ENCODE data around the gene MSANTD4. TPM values are rescaled to one million over a fixed set of nuclear protein-coding genes. Genes with fewer than 3 reads are reported as not detected.

Gene MSANTD4
- total RNA-seq, 4 donors from 2014 or later: 3.0 to 13.5 (median 6.7) TPM

GRCh38 chr11:106001304-106002012, 20.6 kb downstream of the MSANTD4 start:
- WGBS, 2 donors: 78 to 82% methylated on average over 4 of the region's 4 CpGs
- intact Hi-C loops (cut with DNase I): no loop called here
- no peak for DNase-seq
- H3K27ac ChIP-seq: no peak overlapping the region
- no peak for TF ChIP-seq POLR2A (IDR thresholded peaks at IDR 0.05)
- no peak for TF ChIP-seq CTCF (IDR thresholded peaks at IDR 0.05)
- H3K36me3 ChIP-seq: peaks cover 0 to 45% (median 1%) of the 10 kb centered on the region in 3 donors
- no peaks in the 10 kb centered on the region for H3K27me3 ChIP-seq
- H3K4me1 ChIP-seq: no peaks in the 10 kb centered on the region
- no peak overlapping the region for H3K4me3 ChIP-seq
- H3K9me3 ChIP-seq: peaks cover 0 to 18% (median 7%) of the 10 kb centered on the region in 3 donors

- 91 to 94% methylated on average over 4 of the region's 4 CpGs for WGBS, 2 donors
- peaks cover 0 to 35% (median 0%) of the 10 kb centered on the region in 3 donors for H3K36me3 ChIP-seq
These were observed 30.2 kb downstream of the MSANTD4 start for GRCh38 chr11:105991888-105992287.

GRCh38 chr11:105989124-105989523, 32.9 kb downstream of the MSANTD4 start:
- intact Hi-C loops (cut with DNase I): no loop called here
- no peak overlapping the region for H3K4me3 ChIP-seq
- no peaks in the 10 kb centered on the region for H3K4me1 ChIP-seq
- TF ChIP-seq CTCF (IDR thresholded peaks at IDR 0.05) (no peak), POLR2A (IDR thresholded peaks at IDR 0.05) (no peak)
- no peak overlapping the region for H3K27ac ChIP-seq
- peaks cover 0 to 11% (median 0%) of the 10 kb centered on the region in 3 donors for H3K9me3 ChIP-seq
- no peak for DNase-seq
- WGBS, 2 donors: 88 to 89% methylated on average over 2 of the region's 2 CpGs
- H3K36me3 ChIP-seq: peaks cover 0 to 11% (median 0%) of the 10 kb centered on the region in 3 donors
- no peaks in the 10 kb centered on the region for H3K27me3 ChIP-seq

More at GRCh38 chr11:105991888-105992287, 30.2 kb downstream of the MSANTD4 start:
- no peak for TF ChIP-seq POLR2A (IDR thresholded peaks at IDR 0.05)
- Histone ChIP-seq H3K27ac (no peak overlapping the region), H3K9me3 (peaks cover 0 to 12% (median 0%) of the 10 kb centered on the region in 3 donors), H3K4me1 (no peaks in the 10 kb centered on the region), H3K27me3 (no peaks in the 10 kb centered on the region), H3K4me3 (no peak overlapping the region)
- intact Hi-C loops (cut with DNase I): no loop called here
- no peak for DNase-seq

- DNase-seq: no peak
- Histone ChIP-seq H3K36me3 (peaks cover 0 to 2% (median 0%) of the 10 kb centered on the region in 3 donors), H3K27ac (no peak overlapping the region), H3K4me3 (no peak overlapping the region), H3K27me3 (no peaks in the 10 kb centered on the region), H3K9me3 (peaks cover 0 to 2% (median 0%) of the 10 kb centered on the region in 3 donors), H3K4me1 (no peaks in the 10 kb centered on the region)
- WGBS, 2 donors: 91 to 93% methylated on average over 3 of the region's 3 CpGs
- intact Hi-C loops (cut with DNase I): no loop called here
- TF ChIP-seq POLR2A (IDR thresholded peaks at IDR 0.05) (no peak), CTCF (IDR thresholded peaks at IDR 0.05) (no peak)
These were observed 33.8 kb downstream of the MSANTD4 start for GRCh38 chr11:105988197-105988596.

GRCh38 chr11:105986554-105986953, 35.5 kb downstream of the MSANTD4 start:
- WGBS, 2 donors: 63 to 66% methylated on average over 2 of the region's 2 CpGs
- Histone ChIP-seq H3K27ac (no peak overlapping the region), H3K4me3 (no peak overlapping the region), H3K4me1 (no peaks in the 10 kb centered on the region), H3K9me3 (no peaks in the 10 kb centered on the region), H3K36me3 (no peaks in the 10 kb centered on the region), H3K27me3 (no peaks in the 10 kb centered on the region)
- DNase-seq: no peak
- intact Hi-C loops (cut with DNase I): no loop called here
- no peak for TF ChIP-seq CTCF (IDR thresholded peaks at IDR 0.05)
- no peak for TF ChIP-seq POLR2A (IDR thresholded peaks at IDR 0.05)
